GM12874 (cell line): ENCODE measurements around the gene NBPF3.

Source experiments
- TF ChIP-seq, protein P1 (sequence below): IDR thresholded peaks from 2 replicates; pipeline ENCODE4 v1.5.1; 2011; ENCODE audit warnings: low read depth, mild to moderate bottlenecking, control low read depth, low read length, moderate library complexity; ENCODE audit not compliant: insufficient read depth

The NBPF3 gene

GRCh38 chr1:21524686-21525339 is 84.9 kb downstream of the NBPF3 start:
- TF ChIP-seq, protein P1, sequence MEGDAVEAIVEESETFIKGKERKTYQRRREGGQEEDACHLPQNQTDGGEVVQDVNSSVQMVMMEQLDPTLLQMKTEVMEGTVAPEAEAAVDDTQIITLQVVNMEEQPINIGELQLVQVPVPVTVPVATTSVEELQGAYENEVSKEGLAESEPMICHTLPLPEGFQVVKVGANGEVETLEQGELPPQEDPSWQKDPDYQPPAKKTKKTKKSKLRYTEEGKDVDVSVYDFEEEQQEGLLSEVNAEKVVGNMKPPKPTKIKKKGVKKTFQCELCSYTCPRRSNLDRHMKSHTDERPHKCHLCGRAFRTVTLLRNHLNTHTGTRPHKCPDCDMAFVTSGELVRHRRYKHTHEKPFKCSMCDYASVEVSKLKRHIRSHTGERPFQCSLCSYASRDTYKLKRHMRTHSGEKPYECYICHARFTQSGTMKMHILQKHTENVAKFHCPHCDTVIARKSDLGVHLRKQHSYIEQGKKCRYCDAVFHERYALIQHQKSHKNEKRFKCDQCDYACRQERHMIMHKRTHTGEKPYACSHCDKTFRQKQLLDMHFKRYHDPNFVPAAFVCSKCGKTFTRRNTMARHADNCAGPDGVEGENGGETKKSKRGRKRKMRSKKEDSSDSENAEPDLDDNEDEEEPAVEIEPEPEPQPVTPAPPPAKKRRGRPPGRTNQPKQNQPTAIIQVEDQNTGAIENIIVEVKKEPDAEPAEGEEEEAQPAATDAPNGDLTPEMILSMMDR = no peak

GRCh38 chr1:21525340-21525717 is 85.4 kb downstream of the NBPF3 start:
- TF ChIP-seq, protein P1 = no peak

DNA sequence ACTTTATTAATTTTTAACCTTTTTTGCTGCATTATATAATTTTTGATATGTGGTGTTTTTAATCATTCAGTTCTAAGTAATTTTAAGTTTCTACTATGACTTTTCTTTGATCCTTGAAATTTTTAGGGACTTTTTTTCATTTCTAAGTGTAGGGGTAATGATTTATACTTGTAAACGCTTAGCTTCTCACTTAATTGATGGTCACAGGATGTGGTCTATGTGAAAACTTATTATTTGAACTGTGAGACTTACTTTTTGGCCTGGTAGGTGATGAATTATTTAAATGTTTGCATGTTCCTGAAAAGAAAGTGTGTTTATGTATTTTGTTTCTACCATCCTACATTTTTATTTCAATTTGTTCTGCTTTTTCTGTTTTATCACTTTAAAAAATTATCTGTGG is 86.5 kb downstream of the NBPF3 start:
- TF ChIP-seq, protein P1 = no peak

- TF ChIP-seq, protein P1 = no peak
These were observed 90.6 kb downstream of the NBPF3 start for GRCh38 chr1:21530368-21531016.

- TF ChIP-seq, protein P1 = no peak
These were observed 91.3 kb downstream of the NBPF3 start for GRCh38 chr1:21531241-21531640.

DNA sequence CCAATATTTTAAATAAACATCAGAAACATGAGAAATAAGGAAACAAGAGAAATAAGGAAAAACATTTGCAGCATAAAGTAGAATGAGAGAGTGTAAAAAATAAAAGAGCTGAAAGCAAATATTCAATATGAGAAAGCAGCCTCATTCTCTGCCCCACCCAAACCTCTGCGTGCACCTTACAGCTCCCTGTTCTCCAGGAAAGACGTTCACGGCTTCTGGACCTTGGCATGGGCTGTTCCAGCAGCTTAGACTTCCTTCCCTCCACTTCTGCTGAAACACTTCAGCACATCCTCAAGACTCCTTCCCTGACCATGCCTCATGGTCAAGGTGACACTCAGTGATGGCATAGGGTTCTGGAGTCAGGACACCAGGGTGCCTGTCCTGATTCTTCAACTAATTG is 92.6 kb downstream of the NBPF3 start:
- TF ChIP-seq, protein P1 = no peak

GRCh38 chr1:21532992-21533534 is 93.1 kb downstream of the NBPF3 start:
- TF ChIP-seq, protein P1 = no peak
